ENCODE data around the gene AOAH. TPM values are rescaled to one million over a fixed set of nuclear protein-coding genes. Genes with fewer than 3 reads are reported as not detected.

Gene AOAH, protein sequence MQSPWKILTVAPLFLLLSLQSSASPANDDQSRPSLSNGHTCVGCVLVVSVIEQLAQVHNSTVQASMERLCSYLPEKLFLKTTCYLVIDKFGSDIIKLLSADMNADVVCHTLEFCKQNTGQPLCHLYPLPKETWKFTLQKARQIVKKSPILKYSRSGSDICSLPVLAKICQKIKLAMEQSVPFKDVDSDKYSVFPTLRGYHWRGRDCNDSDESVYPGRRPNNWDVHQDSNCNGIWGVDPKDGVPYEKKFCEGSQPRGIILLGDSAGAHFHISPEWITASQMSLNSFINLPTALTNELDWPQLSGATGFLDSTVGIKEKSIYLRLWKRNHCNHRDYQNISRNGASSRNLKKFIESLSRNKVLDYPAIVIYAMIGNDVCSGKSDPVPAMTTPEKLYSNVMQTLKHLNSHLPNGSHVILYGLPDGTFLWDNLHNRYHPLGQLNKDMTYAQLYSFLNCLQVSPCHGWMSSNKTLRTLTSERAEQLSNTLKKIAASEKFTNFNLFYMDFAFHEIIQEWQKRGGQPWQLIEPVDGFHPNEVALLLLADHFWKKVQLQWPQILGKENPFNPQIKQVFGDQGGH
- total RNA-seq, result 12.3 TPM

DNA sequence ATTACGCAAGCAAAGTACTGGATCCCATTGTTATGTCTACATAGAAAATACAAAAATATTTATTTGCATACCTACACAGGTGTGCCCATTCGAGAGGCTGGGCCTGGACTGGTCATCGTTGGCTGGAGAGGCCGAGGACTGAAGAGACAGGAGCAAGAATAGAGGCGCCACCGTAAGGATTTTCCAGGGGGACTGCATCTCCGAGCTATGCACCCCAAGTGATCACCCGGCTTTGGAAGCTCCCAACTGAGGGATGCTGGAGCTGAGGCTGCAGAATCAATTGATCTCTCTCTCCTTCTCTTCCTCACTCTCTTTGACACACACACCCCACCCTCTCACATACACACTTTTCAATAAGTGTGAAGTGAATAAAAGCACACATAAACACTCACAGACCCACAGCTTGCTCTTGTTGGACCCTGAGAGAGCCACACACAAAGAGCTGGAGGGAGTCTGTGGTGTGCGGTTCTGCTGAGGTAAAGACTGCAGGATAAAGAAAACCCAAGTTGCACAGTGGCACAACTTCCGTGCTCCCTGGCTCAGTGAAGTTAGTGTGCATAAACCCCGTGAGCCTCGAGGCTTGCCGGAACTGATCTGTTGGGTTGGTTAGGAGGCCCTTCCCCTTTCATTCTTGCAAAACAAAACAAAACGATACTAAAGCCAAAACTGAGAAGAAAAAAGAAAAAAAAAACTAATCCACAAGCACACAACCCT lies at the start of gene AOAH:
AOAH (minus strand) TSS at position 544 of the 714 bp plus-strand sequence; CDS start at position 198, 346 bp downstream.
- peak; percentile 64 for DNase-seq (ENCODE audit: low spot score)

DNA sequence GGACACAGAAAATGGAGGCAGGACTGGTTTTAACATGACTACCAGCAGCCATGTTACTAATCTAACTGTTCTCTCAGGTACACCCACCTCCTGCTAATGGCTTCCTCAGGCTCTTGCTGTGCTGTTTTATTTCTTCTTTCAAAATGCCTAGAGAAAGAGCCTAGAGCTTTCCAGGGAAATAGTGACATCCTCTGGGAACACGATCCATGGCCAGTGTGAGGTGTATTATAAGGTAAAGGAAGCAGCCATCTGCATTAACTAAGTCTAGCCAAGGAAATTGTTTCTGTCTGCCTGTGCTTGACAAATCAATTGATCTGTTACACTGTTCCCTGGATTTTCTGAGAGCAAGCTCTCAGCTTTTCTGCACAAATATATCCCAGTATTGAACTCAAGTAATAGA lies 42.2 kb upstream of the AOAH start:
- DNase-seq (ENCODE audit: low spot score), result no peak

DNA sequence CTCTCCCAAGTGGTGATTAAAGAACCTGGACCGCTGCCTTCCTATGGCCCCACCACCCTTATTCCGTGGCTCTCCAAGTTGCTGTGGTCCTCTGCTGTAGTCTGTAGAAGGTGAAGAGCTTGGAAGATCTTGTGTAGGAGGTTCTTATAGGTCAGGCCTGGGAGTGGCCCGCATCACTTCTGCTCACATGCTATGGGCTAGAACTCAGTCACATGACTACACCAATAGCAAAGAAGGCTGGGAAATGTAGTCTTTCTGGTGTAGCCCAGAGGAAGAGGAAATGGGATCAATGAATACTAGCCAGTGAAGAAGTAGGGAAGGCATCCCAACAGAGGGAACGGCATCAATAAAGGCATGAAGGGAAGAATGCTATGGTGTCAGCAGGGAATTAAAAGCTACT lies 41.3 kb upstream of the AOAH start:
- DNase-seq (ENCODE audit: low spot score), result no peak

DNA sequence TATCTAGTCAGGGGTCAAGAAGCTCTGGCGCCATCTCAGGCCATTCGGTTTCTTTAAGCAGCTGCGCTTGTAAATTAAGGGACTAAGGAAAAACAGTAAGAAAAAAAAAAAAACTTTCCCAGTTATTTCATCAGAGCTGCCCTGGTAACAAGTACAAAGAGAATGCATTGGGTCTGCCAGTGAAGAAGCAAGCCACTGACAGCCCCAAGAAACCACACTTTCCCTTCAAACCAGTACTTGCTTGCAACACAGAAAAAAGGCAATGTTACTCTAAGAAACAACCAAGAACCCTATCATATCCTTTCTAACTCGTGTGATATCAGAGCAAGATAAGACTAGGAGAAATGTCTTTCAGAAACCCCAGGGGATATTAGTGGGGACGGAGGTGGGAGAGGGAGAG lies 40.6 kb upstream of the AOAH start:
- DNase-seq (ENCODE audit: low spot score), result no peak

DNA sequence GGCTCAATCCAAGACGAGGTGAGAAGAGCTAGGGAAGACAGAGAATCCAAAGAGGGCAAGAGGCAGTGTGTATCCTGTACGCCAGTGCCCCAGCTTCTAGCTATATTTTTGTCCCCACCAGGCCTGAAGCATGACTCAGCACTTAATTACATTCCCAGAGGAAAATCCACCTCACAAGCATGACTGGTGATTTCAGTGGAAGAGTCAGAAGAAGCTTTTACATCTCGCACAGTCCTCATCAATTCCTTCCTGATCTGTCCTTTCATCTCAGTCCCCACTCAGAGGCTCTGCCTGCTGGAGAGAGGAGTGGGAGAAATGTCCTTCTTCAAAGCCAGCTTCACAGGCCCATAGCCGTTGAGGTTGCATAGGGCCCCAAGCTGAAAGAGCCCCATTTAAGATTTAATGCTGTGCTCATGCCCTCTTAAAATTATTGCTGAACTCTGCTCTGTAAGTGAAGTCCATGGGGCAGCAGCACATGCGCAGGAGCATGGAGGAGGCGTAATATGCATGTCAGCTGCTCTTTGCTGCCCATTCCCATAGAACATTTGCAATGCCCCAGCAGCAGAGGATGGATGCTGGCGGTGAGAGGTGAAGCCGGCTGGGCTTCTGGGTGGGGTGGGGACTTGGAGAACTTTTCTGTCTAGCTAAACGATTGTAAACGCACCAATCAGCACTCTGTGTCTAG lies 39.0 kb upstream of the AOAH start:
- DNase-seq (ENCODE audit: low spot score), result no peak

DNA sequence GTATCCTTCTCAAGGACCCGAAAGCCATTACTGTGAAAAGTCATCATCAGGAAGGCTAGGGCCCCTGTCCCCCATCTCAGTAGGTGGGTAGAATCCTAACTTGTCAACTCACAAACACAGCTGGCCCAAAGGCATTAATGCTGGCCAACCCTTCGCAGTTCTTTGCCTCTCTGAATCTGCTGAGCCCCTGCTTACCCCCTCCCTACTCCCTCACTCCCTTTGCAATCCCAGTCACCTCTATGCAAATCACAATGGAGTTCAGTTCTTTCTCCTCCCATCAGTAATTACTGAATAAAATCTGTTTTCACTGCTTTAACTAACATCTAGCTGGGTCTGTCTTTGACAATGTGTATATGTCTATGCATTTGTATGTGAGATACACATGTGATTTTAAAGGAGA lies 38.1 kb upstream of the AOAH start:
- DNase-seq (ENCODE audit: low spot score), result no peak

DNA sequence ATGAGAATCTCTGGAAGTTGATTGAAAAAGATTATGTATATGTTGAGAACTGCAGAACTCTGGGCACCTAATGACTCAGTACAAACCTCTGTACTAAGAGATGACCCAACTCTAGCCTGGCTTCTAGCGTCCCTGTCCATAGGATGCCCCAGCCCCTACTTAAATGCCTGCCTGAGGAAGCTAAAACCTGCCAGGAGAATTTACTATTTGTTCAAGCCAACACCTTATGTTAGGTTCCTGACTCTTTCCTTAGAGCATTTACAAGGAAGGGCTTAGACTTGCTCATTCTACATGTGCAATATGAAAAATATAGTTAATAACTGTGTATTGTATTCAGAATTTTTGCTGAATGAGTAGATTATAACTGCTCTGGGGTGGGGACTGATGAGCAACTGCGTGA lies 37.5 kb upstream of the AOAH start:
- DNase-seq (ENCODE audit: low spot score), result no peak

DNA sequence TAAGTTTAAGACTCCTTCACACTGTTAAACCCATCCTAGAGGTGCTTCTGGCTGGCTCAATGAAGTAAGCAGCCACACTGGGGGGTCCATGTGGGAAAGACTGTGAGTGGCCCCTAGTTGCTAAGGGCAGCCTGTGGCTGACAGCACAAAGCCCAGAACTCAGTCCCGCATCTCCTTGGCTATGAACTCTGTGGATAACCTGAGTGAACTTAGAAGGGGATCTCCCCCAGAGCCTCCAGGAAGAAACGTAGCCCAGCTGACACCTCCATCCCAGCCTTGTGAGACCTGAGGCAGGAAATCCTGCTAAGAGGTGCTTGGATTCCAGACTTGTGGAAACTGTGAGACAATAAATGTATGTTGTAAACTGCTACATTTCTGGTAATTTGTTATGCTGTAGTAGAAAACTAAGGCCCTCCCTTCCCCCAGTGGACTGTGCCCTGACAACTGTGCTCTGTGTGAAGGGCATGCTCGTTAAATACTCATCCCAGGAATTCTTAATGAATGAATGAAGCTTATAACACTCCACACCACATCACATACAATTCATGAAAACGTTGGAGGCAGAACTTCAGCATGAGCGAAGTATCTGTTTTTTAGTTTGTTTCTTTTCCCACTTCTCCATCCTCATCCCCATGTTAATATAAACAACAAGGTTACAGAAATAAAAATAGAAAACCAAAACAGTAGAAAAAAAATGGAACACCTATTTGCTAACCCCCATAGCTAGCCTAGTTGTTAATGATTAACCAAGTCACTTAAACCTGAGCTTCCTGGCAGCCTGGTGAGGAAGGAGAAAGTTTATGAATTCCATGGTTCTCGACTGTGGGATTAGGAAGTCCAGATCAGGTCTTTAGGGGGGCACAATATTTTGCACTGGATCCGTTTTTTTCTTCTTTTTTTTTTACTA lies 36.8 kb upstream of the AOAH start:
- no peak for DNase-seq (ENCODE audit: low spot score)

DNA sequence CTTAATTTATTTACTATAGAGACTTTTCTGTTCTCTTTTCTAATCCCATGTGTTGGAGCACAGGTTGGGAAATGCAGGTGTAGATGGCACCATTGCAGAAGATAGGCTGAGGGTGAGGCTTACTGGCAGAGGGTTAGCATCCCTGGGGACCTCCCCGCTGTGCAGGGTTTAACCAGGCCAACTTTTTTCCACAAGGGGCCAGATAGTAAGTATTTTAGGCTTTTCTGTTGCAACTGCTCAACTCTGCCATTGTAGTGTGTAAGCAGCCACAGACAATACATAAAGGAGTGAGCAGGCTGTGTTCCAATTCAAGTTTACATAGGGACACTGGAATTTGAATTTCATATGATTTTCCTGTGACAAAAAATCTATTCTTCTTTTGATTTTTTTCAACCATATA lies 34.6 kb upstream of the AOAH start:
- no peak for DNase-seq (ENCODE audit: low spot score)

DNA sequence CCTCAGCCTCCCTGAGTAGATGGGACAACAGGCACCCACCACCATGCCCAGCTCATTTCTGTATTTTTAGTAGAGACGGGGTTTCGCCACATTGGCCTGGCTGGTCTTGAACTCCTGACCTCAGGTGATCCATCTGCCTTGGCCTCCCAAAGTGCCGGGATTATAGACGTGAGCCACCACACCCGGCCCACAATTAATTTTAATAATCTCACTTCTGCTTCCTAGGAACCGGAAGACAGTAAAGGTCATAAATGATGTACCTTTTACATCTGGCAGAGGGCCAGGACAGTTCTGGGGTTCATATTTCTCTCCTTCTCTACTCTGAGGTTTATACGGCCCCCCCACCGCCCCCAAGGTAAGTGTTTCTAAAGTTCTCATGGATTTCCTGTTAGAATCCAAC lies 31.2 kb upstream of the AOAH start:
- no peak for DNase-seq (ENCODE audit: low spot score)

DNA sequence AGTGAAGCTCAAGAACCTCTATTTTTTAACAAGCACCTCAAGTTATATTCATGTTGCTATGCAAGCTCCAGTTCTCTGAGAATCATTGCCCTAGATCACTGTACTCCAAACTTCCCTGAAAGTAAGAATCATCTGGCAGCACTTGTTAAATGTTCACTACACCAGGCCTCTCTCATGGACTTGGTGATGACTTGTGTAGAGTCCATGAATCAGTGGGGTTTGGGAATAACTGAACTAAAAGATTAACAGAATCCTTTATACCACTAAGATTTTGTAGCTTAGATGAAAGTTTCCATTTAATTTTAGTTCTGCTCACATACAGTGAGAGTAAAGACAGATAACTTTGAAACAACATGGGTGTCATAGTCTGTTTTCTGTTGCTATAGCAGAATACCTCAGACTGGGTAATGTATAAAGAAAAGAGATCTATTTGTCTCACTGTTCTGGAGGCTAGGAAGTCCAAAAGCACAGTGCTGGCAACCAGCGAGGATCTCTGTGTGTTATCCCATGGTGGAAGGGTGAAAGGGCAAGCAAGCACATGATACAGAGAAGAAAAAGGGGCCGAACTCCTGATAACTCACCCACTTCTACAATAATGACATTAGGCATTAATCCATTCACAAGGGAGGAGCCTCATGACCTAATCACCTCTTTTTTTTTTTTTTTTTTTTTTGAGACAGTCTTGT lies 27.9 kb upstream of the AOAH start:
- DNase-seq (ENCODE audit: low spot score), result no peak

DNA sequence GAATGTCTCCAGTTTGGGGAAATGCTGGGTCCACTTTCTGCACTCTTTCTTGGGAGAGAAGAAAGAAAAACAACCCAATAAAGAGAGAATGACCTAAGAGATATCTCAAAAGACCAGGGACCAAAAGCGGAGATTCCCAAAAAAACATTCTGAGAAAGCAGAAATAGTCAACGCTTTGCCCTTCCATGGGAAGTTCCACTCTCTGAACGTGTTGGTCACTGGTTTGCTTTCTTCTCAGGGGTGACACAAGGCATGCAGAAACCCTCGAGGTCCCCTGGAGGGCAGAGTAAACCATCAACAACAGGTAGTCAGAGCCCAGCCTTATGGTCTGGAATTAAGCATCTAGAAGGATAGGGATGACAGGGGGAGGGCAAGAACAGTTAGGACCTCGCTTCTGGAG lies 26.2 kb upstream of the AOAH start:
- DNase-seq (ENCODE audit: low spot score), result no peak

DNA sequence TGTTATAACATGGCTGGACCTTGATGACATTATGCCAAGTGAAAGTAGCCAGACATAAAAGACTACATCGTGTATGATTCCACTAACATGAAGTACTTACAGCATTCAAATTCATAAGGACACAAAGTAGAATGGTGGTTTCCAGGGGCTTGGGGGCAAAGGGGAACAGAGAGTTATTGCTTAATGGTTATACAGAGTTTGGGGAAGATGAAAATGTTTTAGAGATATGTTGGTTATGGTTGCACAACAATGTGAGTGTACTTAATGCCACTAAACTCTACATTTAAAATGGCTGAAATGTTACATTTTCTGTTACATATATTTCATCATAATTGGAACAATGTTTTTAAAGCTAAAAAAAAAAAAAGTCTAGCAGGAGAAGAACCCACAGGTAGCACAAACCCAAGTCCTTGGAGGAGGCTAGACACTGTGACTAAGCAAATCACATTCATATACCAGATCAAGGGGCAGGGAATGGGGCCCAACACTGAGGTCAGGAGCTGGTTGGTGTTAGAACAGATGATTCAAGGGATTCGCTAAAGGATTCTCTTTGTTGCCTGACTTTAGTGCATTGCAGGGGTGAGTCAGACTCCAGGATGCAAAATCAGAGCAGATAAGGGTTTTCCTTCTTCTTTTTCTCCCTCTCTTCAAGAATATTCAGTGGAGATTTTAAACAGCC lies 25.1 kb upstream of the AOAH start:
- DNase-seq (ENCODE audit: low spot score), result no peak

DNA sequence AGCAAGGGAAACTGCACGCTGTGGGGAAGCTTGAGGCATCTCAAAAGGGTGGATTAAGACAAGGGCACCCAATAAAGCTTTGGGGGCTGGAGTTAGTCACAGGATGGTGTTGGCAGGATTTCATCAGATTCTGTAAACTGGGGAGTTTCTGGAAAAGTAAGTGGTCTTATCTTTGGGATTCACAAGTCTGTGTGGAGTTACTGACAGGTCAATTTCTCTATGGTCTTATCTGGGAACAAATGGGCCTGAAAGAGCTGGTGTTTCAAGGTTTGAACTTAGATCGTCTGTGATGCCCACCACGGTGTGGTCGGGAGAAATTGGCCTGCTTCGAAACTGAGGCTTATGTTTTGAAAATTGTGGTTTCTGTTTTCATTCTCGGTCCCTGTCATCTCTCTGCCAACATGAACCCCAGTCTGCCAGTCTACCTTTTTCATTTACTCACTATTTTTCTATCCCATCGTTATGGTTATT lies 23.8 kb upstream of the AOAH start:
- DNase-seq (ENCODE audit: low spot score), result no peak

DNA sequence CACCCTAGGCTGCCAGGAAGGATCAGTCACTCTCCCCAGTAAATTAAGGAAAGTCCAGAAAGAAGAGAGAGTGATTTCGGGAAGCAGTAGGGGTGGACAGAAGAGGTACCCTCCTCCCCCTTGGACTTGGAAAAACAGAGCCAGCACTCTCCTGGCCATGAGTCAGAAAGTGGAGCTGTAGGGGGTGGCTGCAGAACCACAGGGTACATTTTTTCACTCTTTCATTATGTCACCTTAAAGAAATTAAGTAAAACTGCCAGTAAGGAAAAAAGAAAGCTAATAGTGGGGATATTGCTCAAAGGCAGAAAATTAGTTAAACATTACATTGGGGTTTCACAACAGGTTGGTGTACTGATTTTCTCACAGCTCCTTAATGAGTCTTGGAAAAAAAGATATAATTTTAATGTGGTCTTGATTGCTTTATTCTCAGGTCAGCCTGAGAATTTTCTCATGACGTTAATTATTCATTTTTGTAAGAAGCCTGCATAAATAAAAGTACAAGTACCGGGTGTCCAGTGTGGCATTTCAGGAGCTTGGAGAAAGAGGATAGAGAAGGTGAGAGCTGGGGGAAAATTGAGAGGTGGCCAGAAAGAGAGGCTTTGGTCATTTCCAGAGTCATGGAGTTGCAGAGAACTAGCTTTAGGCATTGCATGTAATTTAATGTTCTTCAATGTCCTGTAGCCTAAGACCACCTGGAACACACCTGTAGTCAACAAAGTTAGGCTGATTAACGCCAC lies 23.2 kb upstream of the AOAH start:
- DNase-seq (ENCODE audit: low spot score), result no peak

DNA sequence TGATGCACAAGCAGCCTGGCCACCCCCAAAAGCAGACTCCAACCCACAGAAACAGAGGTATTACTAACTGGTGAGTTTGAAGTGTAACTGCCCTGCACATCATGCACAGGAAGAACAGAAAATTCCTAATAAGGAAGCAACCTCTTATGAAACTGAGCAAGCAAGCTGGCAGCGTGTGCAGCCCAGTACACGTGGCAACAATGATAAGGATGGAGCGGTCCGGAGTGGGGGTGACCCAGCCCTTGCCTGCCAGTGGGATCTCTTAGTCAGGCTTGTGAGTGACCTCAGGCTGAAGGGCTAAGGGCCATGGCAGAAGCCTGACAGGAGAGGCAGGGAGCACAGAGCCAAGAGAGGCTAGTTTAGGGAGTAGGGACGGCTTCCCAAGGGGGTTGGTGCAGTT lies 22.1 kb upstream of the AOAH start:
- DNase-seq (ENCODE audit: low spot score), result no peak

DNA sequence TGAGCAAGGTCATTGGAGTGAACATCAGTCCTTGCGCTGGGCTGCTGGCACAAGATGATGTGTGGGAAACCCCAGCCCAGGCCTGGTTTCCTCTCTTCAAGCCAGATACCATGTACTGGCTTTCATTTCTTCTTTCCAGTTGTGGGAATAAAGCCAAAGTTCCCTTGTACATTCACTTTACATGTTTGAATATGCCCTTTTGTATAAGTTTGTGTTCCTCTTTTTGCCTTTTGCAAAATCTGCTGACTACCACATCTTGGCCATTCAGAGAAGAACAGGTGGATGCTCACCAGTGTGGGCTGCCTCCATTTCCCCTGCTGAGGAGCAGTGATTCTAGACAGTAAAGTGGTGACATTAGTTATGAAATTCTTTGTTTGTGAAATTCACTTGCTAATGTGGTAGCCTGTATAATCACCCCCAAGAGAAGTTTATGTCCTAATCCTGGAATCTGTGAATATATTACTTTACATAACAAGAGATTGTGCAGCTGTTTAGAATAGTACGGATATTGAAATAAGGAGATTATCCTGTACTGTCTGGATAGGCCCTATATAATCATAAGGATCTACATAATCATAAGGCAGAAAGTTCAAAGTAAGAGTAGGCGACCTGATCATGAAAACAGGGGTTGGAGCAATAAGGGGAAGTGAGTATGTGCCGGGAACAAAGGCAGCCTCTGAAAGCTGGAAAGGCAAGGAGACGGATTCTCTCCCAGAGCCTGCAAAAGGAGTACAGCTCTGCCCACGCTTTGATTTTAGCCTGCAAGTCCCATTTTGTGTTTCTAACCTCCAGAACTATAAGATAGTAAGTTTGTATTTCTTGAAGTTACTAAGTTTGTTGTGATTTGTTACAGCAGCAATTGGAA lies 18.8 kb upstream of the AOAH start:
- no peak for DNase-seq (ENCODE audit: low spot score)

DNA sequence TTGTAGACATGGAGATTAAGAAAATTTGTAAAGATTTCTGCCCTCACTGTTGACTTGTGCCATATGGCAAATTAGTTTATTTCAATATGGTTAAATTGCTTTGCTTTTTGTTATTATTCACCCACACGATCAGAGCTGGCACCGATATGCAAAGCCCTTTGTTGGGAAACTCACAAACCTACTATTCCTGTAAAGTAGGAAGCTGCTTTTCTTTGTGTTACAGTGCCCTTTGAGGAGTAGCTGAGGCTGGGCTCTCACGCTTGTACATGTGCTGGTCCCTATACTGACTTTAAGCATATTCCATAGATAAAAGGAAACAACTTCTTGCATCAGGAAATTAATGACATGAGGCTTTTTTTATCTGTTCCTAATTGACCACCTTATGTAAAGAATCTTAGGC lies 17.6 kb upstream of the AOAH start:
- no peak for DNase-seq (ENCODE audit: low spot score)
